Activated naive CD8-positive, alpha-beta T cell treated with anti-CD3 and anti-CD28 coated beads, Interleukin-2, amount 10 ng/mL, durations not matched to agents 7 days and 5 days (primary cell): Measurements from ENCODE around the gene TAF9B. TPM values are rescaled to one million over a fixed set of nuclear protein-coding genes. Genes with fewer than 3 reads are reported as not detected.
"Not testable (repeated sequence)": the region's sequence is repeated elsewhere in the genome, so short reads cannot be mapped to it uniquely, and the experiment has no call there.

Experiments used
- ATAC-seq: fragments of 150-1000 bp; cut with Tn5 transposase; one replicate; pipeline ENCODE4 v1.10.0; 2021; ENCODE audit warnings: low read depth, moderate library complexity
- POLR2A ChIA-PET: fragments of 350-600 bp; sonication (Branson Sonifier 250); formaldehyde crosslinking; loops from one replicate; lab custom pipeline; 2021; ENCODE audit warnings: antibody characterized with exemption; lab: Charles Lee
- DNase-seq: peaks from one replicate; pipeline ENCODE4 v3.0.0; 2021
- H3K27ac Mint-ChIP-seq: one replicate; pipeline ENCODE4 v1.8.0; 2022; ENCODE audit warnings: mild to moderate bottlenecking, mixed read lengths
- H3K27me3 Mint-ChIP-seq: one replicate; pipeline ENCODE4 v1.8.0; 2022; ENCODE audit warnings: mild to moderate bottlenecking, moderate library complexity, mixed read lengths
- H3K36me3 Mint-ChIP-seq: one replicate; pipeline ENCODE4 v1.8.0; 2021; ENCODE audit warnings: mild to moderate bottlenecking, mixed read lengths
- H3K4me1 Mint-ChIP-seq: one replicate; pipeline ENCODE4 v1.8.0; 2021; ENCODE audit warnings: mixed read lengths
- H3K4me3 Mint-ChIP-seq: one replicate; pipeline ENCODE4 v1.8.0; 2022; ENCODE audit warnings: mild to moderate bottlenecking, moderate library complexity, mixed read lengths
- H3K9me3 Mint-ChIP-seq: one replicate; pipeline ENCODE4 v1.8.0; 2021; ENCODE audit warnings: mixed read lengths
- total RNA-seq, 2 experiments: library from RNA; stranded (reverse); gene quantifications; one replicate each; pipeline ENCODE4 v1.2.3, GENCODE V29; 2021

The TAF9B gene, protein sequence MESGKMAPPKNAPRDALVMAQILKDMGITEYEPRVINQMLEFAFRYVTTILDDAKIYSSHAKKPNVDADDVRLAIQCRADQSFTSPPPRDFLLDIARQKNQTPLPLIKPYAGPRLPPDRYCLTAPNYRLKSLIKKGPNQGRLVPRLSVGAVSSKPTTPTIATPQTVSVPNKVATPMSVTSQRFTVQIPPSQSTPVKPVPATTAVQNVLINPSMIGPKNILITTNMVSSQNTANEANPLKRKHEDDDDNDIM
- 10 to 100 TPM; 14.8 to 15.7 TPM for total RNA-seq

DNA sequence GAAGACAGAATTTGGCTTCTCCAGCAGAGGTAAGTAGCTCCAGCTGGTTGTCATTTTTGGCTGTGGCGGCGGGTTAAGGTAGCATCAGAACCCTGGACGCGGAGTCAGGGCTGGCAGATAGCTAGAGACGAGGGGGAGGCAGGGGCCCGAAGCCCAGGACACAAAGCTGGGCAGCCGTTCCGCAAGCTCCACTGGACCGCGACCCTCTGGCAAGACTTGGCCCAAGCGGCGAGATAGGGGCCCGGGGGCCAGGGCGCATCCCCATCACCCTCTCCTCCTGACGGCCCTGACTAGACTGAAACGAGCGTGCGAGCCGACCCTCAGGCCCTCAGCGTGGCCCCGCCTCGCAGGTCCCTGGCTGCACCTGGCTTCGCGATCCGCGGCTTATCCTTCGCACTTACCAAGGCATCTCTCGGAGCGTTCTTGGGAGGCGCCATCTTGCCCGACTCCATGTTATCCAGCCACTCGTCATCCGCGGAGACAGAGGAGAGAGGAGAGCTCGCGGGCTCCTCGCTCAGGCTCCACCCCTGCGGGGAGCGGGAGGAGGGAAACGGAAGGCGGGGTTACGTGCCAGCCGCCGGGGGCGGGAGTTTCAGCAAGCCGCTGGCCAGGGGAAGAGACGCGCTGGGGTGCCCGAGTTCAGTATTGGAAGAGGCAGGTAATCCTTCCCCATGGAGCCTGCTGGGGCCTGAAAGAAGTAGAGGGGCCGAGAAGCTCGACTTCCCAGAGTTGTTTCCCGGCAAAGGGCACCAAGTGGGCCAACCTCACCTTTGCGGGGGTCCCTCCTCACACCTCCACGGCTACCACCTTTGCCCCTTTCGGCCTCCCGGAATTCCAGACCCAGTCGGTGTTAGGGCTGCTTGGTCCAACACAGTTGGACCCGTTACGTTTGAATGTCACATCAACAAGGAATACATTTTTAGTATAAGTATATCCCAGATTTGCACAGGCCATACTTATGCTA is at the start of gene TAF9B:
TAF9B (minus strand) TSS at position 491 of the 964 bp plus-strand sequence; CDS start at position 452, 39 bp downstream.
- H3K27ac Mint-ChIP-seq, result peak within 1 kb of the TSS; percentile 93
- H3K4me3 Mint-ChIP-seq, result peak within 1 kb of the TSS; percentile 91
- no peaks in the 10 kb centered on the region for H3K27me3 Mint-ChIP-seq
- DNase-seq (peak; percentile 81), ATAC-seq (peak; percentile 99)
- H3K9me3 Mint-ChIP-seq, result peaks cover 2% of the 10 kb centered on the region
- H3K36me3 Mint-ChIP-seq, result no peaks in the 10 kb centered on the region
- H3K4me1 Mint-ChIP-seq, result peaks cover 5% of the 10 kb centered on the region
- POLR2A ChIA-PET, result interaction anchor here (0.6 to 1.3 kb wide), 4 partner anchors 34 to 785 kb away, joined by 3 to 7 read pairs (median 3); no protein-coding TSS in a partner anchor

DNA sequence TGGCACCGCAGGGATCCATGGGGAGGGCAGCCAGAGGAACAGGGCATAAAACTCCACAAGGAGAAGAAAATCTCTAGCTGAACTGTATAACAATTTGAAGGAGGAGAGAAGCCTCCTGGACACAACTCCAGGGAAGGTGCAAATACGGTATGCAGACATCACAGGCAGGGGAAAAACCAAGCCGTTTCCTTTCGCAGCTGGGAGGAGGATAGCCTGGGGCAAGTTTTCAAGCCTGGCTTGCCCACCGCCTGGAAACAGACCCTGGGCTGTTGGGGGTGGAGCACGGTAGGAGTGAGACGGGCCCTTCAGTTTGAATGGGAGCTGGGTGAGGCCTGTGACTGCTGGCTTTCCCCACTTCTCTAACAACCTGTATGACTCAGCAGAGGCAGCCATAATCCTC is 43.4 kb upstream of the TAF9B start:
- Mint-ChIP-seq H3K9me3 (peaks cover 3% of the 10 kb centered on the region), H3K4me3 (no peak overlapping the region), H3K4me1 (no peaks in the 10 kb centered on the region), H3K27me3 (no peaks in the 10 kb centered on the region), H3K27ac (no peak overlapping the region), H3K36me3 (no peaks in the 10 kb centered on the region)
- no peak for DNase-seq
- no peak for ATAC-seq
- POLR2A ChIA-PET, result no interaction called here

DNA sequence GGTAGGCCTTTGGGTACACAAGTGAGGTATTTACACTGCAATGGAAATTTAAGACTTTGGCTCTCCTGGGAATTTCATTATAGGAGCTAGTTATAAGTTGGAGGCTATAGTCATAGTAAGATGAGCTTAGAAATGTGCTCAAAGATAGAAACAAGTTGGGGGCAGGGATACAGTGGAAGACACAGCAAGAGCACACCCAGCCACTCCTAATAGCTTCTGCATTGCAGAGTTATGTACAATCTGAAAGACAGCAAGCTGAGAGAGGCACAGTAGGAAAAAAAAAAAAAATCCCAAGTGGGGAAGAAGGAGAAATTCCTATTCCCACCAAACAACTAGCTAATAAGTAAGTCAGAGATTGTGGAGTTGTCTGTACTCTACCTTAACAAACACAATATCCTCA is 41.9 kb upstream of the TAF9B start:
- Mint-ChIP-seq H3K4me1 (no peaks in the 10 kb centered on the region), H3K9me3 (peaks cover 3% of the 10 kb centered on the region), H3K4me3 (no peak overlapping the region), H3K27ac (no peak overlapping the region), H3K36me3 (no peaks in the 10 kb centered on the region), H3K27me3 (no peaks in the 10 kb centered on the region)
- no peak for ATAC-seq
- no peak for DNase-seq
- POLR2A ChIA-PET, result no interaction called here

DNA sequence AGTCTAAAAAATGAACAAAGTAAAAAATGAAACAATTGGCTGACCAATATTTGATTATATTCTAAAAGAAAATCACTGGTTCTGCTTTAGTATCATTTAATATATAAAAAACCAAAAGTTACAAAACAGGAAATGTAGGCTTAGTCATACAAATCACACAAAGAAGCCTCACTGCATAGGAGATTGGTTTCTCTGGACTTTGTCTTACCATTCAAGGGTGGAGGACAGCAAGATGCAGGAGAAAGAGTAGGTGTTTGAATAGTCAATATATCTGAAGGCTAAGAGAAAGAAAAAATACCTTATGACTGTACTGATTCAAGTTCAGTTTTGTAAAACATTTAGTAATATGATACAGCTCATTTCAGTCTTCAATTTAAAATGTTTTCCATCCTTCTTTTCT is 28.6 kb upstream of the TAF9B start:
- ATAC-seq (no peak), DNase-seq (no peak)
- POLR2A ChIA-PET, result no interaction called here
- Mint-ChIP-seq H3K9me3 (no peaks in the 10 kb centered on the region), H3K27ac (no peak overlapping the region), H3K4me1 (peaks cover 1% of the 10 kb centered on the region), H3K36me3 (no peaks in the 10 kb centered on the region), H3K27me3 (no peaks in the 10 kb centered on the region), H3K4me3 (no peak overlapping the region)

DNA sequence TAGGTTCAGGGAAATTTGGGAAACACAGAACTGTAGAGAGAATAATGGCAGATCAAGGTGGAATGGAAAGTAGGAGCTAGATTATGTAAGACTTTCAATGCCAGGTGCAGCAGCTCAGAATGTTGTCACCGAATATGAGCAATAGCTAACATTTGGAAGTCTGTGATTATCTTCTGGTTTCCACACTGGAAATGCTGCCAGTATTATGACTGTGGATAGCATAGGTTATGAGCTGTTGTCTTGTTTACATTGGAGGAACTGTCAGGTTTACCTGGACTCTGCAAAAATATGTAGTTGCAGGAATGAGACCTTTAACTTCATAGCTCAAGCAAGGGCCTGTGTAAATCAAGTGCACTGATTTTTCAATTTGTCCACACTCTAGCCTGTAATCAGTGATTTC is 26.0 kb upstream of the TAF9B start:
- no peak overlapping the region for H3K27ac Mint-ChIP-seq
- H3K4me3 Mint-ChIP-seq, result no peak overlapping the region
- H3K27me3 Mint-ChIP-seq, result no peaks in the 10 kb centered on the region
- peaks cover 7% of the 10 kb centered on the region for H3K9me3 Mint-ChIP-seq
- no peak for ATAC-seq
- no peak for DNase-seq
- peaks cover 6% of the 10 kb centered on the region for H3K4me1 Mint-ChIP-seq
- H3K36me3 Mint-ChIP-seq, result no peaks in the 10 kb centered on the region
- POLR2A ChIA-PET, result no interaction called here

DNA sequence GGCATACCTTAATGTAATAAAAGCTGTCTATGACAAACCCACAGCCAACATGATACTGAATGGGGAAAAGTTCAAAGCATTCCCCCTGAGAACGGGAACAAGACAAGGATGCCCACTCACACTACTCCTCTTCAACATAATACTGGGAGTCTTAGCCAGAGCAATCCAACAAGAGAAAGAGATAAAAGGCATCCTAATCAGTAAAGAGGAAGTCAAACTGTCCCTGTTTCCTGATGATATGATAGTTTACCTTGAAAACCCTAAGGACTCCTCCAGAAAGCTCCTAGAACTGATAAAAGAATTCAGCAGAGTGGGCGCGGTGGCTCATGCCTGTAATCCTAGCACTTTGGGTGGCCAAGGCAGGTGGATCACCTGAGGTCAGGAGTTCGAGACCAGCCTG is 23.7 kb upstream of the TAF9B start:
- H3K36me3 Mint-ChIP-seq, POLR2A ChIA-PET, H3K4me1 Mint-ChIP-seq, DNase-seq, ATAC-seq, H3K4me3 Mint-ChIP-seq, H3K27me3 Mint-ChIP-seq, H3K9me3 Mint-ChIP-seq, H3K27ac Mint-ChIP-seq: not testable (repeated sequence)

DNA sequence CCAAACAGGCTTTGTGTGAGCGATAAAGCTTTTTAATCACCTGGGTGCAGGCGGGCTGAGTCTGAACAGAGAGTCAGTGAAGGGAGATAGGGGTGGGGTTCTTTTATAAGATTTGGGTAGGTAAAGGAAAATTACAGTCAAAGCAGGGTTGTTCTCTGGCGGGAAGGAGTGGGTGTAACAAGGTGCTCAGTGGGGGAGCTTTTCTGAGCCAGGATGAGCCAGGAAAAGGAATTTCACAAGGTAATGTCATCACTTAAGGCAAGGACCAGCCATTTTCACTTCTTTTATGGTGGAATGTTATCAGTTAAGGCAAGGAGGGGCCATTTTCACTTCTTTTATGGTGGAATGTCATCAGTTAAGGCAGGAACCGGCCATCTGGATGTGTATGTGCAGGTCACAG is 21.3 kb upstream of the TAF9B start:
- H3K9me3 Mint-ChIP-seq, DNase-seq, POLR2A ChIA-PET, H3K4me1 Mint-ChIP-seq, H3K27me3 Mint-ChIP-seq, H3K4me3 Mint-ChIP-seq, H3K27ac Mint-ChIP-seq, H3K36me3 Mint-ChIP-seq, ATAC-seq: not testable (repeated sequence)

DNA sequence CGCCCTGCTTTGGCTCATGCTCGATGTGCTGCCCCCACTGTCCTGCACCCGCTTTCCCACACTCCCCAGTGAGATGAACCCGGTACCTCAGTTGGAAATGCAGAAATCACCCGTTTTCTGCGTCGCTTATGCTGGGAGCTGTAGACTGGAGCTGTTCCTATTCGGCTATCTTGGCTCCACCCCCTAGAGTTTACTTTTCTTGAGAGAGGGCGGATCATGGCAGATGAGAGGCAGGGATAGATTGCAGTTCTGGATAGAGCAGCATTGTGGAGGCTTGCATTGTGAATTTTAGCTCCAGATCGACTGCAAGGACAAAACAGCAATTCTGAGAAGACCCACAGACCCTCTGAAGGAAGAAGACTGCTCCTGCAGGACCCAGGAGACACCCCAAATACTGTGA is 18.4 kb upstream of the TAF9B start:
- H3K27me3 Mint-ChIP-seq, POLR2A ChIA-PET, H3K4me1 Mint-ChIP-seq, DNase-seq, ATAC-seq, H3K4me3 Mint-ChIP-seq, H3K36me3 Mint-ChIP-seq, H3K27ac Mint-ChIP-seq, H3K9me3 Mint-ChIP-seq: not testable (repeated sequence)

DNA sequence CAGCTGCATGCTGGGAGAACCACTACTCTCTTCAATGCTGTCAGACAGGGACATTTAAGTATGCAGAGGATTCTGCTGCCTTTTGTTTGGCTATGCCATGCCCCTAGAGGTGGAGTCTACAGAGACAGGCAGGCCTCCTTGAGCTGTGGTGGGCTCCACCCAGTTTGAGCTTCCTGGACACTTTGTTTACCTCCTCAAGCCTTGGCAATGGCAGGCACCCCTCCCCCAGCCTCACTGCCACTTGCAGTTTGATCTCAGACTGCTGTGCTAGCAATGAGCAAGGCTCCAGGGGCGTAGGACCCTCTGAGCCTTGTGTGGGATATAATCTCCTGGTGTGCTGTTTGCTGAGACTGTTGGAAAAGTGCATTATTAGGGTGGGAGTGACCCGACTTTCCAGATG is 17.9 kb upstream of the TAF9B start:
- H3K4me1 Mint-ChIP-seq, H3K9me3 Mint-ChIP-seq, H3K4me3 Mint-ChIP-seq, POLR2A ChIA-PET, H3K36me3 Mint-ChIP-seq, ATAC-seq, H3K27ac Mint-ChIP-seq, DNase-seq, H3K27me3 Mint-ChIP-seq: not testable (repeated sequence)

DNA sequence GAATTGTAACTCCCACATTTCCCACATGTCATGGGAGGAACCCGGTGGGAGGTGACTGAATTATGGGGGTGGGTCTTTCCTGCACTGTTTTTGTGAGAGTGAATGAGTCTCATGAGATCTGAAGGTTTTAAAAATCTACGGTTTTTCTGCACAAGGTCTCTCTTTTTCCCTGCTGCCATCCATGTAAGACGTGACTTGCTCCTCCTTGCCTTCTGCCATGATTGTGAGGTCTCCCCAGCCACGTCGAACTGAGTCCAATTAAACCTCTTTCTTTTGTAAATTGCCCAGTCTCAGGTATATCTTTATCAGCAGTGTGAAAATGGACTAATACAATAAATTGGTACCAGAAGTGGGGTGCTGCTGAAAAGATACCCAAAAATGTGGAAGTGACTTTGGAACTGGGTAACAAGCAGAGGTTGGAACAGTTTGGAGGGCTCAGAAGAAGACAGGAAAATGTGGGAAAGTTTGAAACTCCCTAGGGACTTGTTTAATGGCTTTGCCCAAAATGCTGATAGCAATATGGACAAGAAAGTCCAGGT is 7.6 kb upstream of the TAF9B start:
- H3K27ac Mint-ChIP-seq, H3K4me3 Mint-ChIP-seq, POLR2A ChIA-PET, H3K36me3 Mint-ChIP-seq, H3K4me1 Mint-ChIP-seq, H3K9me3 Mint-ChIP-seq, ATAC-seq, DNase-seq, H3K27me3 Mint-ChIP-seq: not testable (repeated sequence)

DNA sequence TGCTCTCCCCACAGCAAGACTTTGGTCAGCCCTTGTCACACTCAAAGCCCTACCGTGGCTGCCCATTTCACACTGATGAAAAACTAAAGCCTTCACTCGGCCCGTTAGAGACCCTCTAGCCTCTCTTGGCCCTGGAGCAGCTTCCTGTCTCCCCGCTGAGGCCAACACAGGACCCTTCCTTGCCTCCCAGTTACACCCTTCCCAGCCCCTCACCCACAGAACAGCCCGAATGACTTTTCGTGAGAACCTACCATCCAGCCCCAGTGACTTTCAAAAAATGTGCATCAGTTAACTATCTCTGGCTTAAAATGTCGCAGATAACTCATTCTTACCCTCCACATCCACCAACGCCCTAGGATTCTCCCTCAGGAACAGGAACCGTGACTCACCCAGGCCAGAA is 756 bp upstream of the TAF9B start:
- no peaks in the 10 kb centered on the region for H3K27me3 Mint-ChIP-seq
- H3K9me3 Mint-ChIP-seq, result peaks cover 2% of the 10 kb centered on the region
- POLR2A ChIA-PET, result no interaction called here
- peak overlapping the region; percentile 73 for H3K27ac Mint-ChIP-seq
- ATAC-seq (no peak), DNase-seq (no peak)
- H3K4me3 Mint-ChIP-seq, result peak overlapping the region; percentile 91
- H3K36me3 Mint-ChIP-seq, result no peaks in the 10 kb centered on the region
- H3K4me1 Mint-ChIP-seq, result peaks cover 5% of the 10 kb centered on the region

DNA sequence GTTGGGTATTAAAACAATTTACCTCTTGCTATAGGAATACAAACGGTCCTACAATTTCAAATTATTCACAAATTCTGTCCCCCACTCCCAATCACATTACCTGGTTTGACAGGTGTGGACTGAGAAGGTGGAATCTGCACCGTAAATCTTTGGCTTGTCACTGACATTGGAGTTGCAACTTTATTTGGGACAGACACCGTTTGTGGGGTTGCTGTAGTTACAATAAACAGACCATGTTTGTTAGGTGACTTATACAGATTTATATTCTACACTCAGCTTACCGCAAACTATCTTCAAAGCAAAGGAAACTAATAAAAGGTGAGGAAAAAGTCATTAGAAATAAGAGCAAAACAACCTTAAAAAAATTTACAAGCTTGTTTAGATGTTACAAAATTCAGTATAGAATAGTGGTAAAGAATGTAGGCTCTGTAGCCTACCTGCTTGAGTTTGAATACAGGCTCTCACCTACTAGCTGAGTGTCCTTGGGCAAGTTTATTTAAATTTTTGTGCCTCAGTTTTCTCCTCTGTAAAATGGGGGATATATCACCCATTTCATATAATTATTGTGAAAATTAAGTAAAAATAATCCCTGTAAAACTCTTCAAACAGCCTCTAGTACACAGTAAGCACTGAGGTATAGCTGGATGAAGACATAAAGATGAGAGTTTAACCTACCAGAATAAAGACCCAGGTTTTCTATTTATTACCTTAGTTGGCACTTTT is 6.1 kb downstream of the TAF9B start:
- no peak overlapping the region for H3K27ac Mint-ChIP-seq
- ATAC-seq (no peak), DNase-seq (no peak)
- H3K4me1 Mint-ChIP-seq, result peaks cover 2% of the 10 kb centered on the region
- H3K4me3 Mint-ChIP-seq, result no peak overlapping the region
- POLR2A ChIA-PET, result interaction anchor here (1.3 kb wide), 1 partner anchor 8 kb away, joined by 4 read pairs; no protein-coding TSS in a partner anchor
- peaks cover 5% of the 10 kb centered on the region for H3K36me3 Mint-ChIP-seq
- H3K27me3 Mint-ChIP-seq, result no peaks in the 10 kb centered on the region
- H3K9me3 Mint-ChIP-seq, result no peaks in the 10 kb centered on the region

DNA sequence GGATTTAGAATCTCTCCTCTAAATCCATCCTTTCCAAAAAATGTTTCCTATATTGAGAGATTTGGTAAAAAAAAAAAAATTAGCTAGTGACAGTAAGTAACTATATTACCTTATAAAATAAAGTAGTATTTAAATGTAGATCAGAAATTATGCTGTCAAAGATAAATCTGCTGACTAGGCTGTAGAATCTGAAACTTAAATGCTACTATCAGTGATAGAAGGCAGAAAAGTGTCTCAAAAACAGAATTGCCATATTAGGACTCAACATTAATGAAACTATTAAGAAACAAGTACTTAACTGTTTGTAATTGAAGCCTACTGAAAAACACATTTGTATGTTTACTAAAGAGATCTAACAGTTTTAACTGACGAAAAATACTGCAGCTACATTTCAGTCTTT is 8.3 kb downstream of the TAF9B start:
- H3K4me1 Mint-ChIP-seq, result peaks cover 2% of the 10 kb centered on the region
- no peaks in the 10 kb centered on the region for H3K27me3 Mint-ChIP-seq
- no peak overlapping the region for H3K27ac Mint-ChIP-seq
- peaks cover 5% of the 10 kb centered on the region for H3K36me3 Mint-ChIP-seq
- POLR2A ChIA-PET, result no interaction called here
- ATAC-seq, result no peak
- H3K9me3 Mint-ChIP-seq, result no peaks in the 10 kb centered on the region
- DNase-seq, result no peak
- no peak overlapping the region for H3K4me3 Mint-ChIP-seq
